ENCODE results near the gene PLD1. TPM values are rescaled to one million over a fixed set of nuclear protein-coding genes. Genes with fewer than 3 reads are reported as not detected.

PLD1 gene
- total RNA-seq, 1 experiment from 2014 or later = 5.3 TPM

GRCh38 chr3:171685116-171685895, 125.0 kb downstream of the PLD1 start:
- CTCF ChIA-PET = interaction anchor here (0.6 kb wide), 1 partner anchor 208 kb away, joined by 4 read pairs; no protein-coding TSS in a partner anchor
- peaks cover 7% of the 10 kb centered on the region for H3K4me1 Mint-ChIP-seq (ENCODE audit: low read depth, unreplicated experiment)
- no peaks in the 10 kb centered on the region for H3K9me3 Mint-ChIP-seq (ENCODE audit: unreplicated experiment)
- Histone ChIP-seq H3K4me1 (peaks cover 15% of the 10 kb centered on the region), H3K36me3 (ENCODE audit: control insufficient read depth, insufficient read depth, low read length) (no peaks in the 10 kb centered on the region; the same call in none of the 2 replicates), H3K9me3 (no peaks in the 10 kb centered on the region), H3K27me3 (replicated peaks; ENCODE audit: control insufficient read depth, insufficient read depth, low read length) (no peaks in the 10 kb centered on the region), H3K4me3 (ENCODE audit: low read depth, low read length) (no peak overlapping the region)
- no peak overlapping the region for H3K4me3 Mint-ChIP-seq (ENCODE audit: unreplicated experiment)
- POLR2A ChIA-PET = no interaction called here
- H3K27me3 Mint-ChIP-seq (ENCODE audit: insufficient read depth, unreplicated experiment) = no peaks in the 10 kb centered on the region
- no peak overlapping the region for H3K27ac Mint-ChIP-seq (ENCODE audit: unreplicated experiment)
- no TSS peak for BruUV-seq (replicated peaks)
- TF ChIP-seq CTCF (IDR thresholded peaks at IDR 0.05; ENCODE audit: insufficient read depth in 1 of 2, low read depth in 1 of 2, low read length in 1 of 2, severe bottlenecking in 1 of 2, unreplicated experiment in 1 of 2) = no peak
- H3K36me3 Mint-ChIP-seq (ENCODE audit: insufficient read depth, unreplicated experiment) = no peaks in the 10 kb centered on the region
- no peak for DNase-seq
- intact Hi-C loops (cut with micrococcal nuclease; ENCODE audit: unreplicated experiment) = no loop called here

DNA sequence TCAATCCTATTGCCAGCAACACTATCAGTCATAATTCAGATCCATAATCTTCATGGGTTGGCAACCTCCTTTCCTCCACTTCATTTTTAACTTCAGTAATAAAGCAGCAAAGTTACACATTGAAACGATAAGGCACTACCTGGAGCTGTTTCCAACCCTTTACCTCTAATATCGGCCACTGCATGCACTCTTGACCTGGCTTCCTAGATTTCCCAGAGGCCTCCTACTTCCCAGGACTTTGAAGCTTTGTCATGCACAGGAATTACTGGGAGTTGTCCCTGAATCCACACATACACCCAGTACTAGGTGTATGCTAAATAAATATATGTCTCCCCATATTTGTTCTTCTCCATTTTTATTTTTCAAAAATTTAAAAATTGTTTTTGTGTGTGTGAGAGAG, 126.1 kb downstream of the PLD1 start:
- no peak overlapping the region for H3K27ac Mint-ChIP-seq (ENCODE audit: unreplicated experiment)
- DNase-seq = no peak
- peaks cover 23% of the 10 kb centered on the region for H3K4me1 ChIP-seq
- no peak overlapping the region for H3K4me3 ChIP-seq (ENCODE audit: low read depth, low read length)
- intact Hi-C loops (cut with micrococcal nuclease; ENCODE audit: unreplicated experiment) = no loop called here
- no peaks in the 10 kb centered on the region; the same call in none of the 2 replicates for H3K36me3 ChIP-seq (ENCODE audit: control insufficient read depth, insufficient read depth, low read length)
- no peaks in the 10 kb centered on the region for H3K9me3 Mint-ChIP-seq (ENCODE audit: unreplicated experiment)
- ChIA-PET CTCF (no interaction called here), POLR2A (no interaction called here)
- no peaks in the 10 kb centered on the region for H3K36me3 Mint-ChIP-seq (ENCODE audit: insufficient read depth, unreplicated experiment)
- peaks cover 18% of the 10 kb centered on the region for H3K4me1 Mint-ChIP-seq (ENCODE audit: low read depth, unreplicated experiment)
- no peak overlapping the region for H3K4me3 Mint-ChIP-seq (ENCODE audit: unreplicated experiment)
- no peaks in the 10 kb centered on the region for H3K27me3 ChIP-seq (replicated peaks; ENCODE audit: control insufficient read depth, insufficient read depth, low read length)
- no peaks in the 10 kb centered on the region for H3K9me3 ChIP-seq
- no TSS peak for BruUV-seq (replicated peaks)
- no peak for TF ChIP-seq CTCF (IDR thresholded peaks at IDR 0.05; ENCODE audit: insufficient read depth in 1 of 2, low read depth in 1 of 2, low read length in 1 of 2, severe bottlenecking in 1 of 2, unreplicated experiment in 1 of 2)
- H3K27me3 Mint-ChIP-seq (ENCODE audit: insufficient read depth, unreplicated experiment) = no peaks in the 10 kb centered on the region

DNA sequence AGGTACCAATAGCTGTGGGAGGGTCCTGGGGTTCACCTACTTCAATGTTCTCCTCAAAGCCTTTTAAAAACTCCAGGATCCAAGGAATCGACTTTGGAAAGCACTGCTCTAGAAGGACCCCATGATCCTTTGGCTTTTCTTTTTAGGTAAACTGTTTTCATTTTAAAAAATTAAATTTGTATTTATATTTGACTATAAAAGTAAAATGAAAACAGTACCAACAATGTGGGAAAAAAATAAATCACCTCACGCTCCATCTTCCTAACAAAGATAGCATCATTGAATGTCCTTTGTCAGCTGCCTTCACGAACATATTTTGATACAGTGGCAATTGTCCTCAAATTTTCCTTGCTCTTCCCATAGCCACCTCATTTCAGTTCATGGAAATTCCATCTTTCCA, 127.5 kb downstream of the PLD1 start:
- H3K4me1 ChIP-seq = peaks cover 35% of the 10 kb centered on the region
- no peak for TF ChIP-seq CTCF (IDR thresholded peaks at IDR 0.05; ENCODE audit: insufficient read depth in 1 of 2, low read depth in 1 of 2, low read length in 1 of 2, severe bottlenecking in 1 of 2, unreplicated experiment in 1 of 2)
- ChIA-PET POLR2A (no interaction called here), CTCF (no interaction called here)
- no peaks in the 10 kb centered on the region; the same call in 1 of the 2 replicates for H3K36me3 ChIP-seq (ENCODE audit: control insufficient read depth, insufficient read depth, low read length)
- H3K4me1 Mint-ChIP-seq (ENCODE audit: low read depth, unreplicated experiment) = peaks cover 26% of the 10 kb centered on the region
- intact Hi-C loops (cut with micrococcal nuclease; ENCODE audit: unreplicated experiment) = no loop called here
- no peaks in the 10 kb centered on the region for H3K9me3 Mint-ChIP-seq (ENCODE audit: unreplicated experiment)
- no peak overlapping the region for H3K4me3 ChIP-seq (ENCODE audit: low read depth, low read length)
- H3K36me3 Mint-ChIP-seq (ENCODE audit: insufficient read depth, unreplicated experiment) = no peaks in the 10 kb centered on the region
- H3K9me3 ChIP-seq = no peaks in the 10 kb centered on the region
- no peaks in the 10 kb centered on the region for H3K27me3 Mint-ChIP-seq (ENCODE audit: insufficient read depth, unreplicated experiment)
- H3K27ac Mint-ChIP-seq (ENCODE audit: unreplicated experiment) = no peak overlapping the region
- no peaks in the 10 kb centered on the region for H3K27me3 ChIP-seq (replicated peaks; ENCODE audit: control insufficient read depth, insufficient read depth, low read length)
- no TSS peak for BruUV-seq (replicated peaks)
- DNase-seq = no peak
- no peak overlapping the region for H3K4me3 Mint-ChIP-seq (ENCODE audit: unreplicated experiment)

Measured in Caco-2 (cell line).